Measurements from ENCODE around the gene ZNF717. TPM values are rescaled to one million over a fixed set of nuclear protein-coding genes. Genes with fewer than 3 reads are reported as not detected.
"Not testable (repeated sequence)": the region's sequence is repeated elsewhere in the genome, so short reads cannot be mapped to it uniquely, and the experiment has no call there.

Gene ZNF717
- 10 to 100 TPM; 15.3 to 18.1 TPM for total RNA-seq

GRCh38 chr3:75785081-75785755 lies at the start of gene ZNF717:
TSS of gene ZNF717 (minus strand) at chr3:75785549. CDS start at chr3:75783362, 2,187 bp downstream.
- peaks cover 38% of the 10 kb centered on the region for H3K36me3 Mint-ChIP-seq
- peak; percentile 98 for DNase-seq
- H3K27me3 Mint-ChIP-seq; ATAC-seq (ENCODE audit: low read depth); H3K4me1 Mint-ChIP-seq: not testable (repeated sequence)
- peak within 1 kb of the TSS; percentile 87 for H3K4me3 Mint-ChIP-seq
- H3K9me3 Mint-ChIP-seq = peaks cover 18% of the 10 kb centered on the region
- H3K27ac Mint-ChIP-seq = peak within 1 kb of the TSS; percentile 90
- POLR2A ChIA-PET = interaction anchor here (0.7 kb wide), 1 partner anchor 349 kb away, joined by 3 read pairs; no protein-coding TSS in a partner anchor

- H3K4me3 Mint-ChIP-seq; POLR2A ChIA-PET; ATAC-seq (ENCODE audit: low read depth); H3K36me3 Mint-ChIP-seq; H3K4me1 Mint-ChIP-seq; DNase-seq; H3K27ac Mint-ChIP-seq; H3K27me3 Mint-ChIP-seq: not testable (repeated sequence)
- H3K9me3 Mint-ChIP-seq = peaks cover 14% of the 10 kb centered on the region
These were observed 45.7 kb upstream of the ZNF717 start for GRCh38 chr3:75831076-75831475.

GRCh38 chr3:75818019-75818418 lies 32.7 kb upstream of the ZNF717 start:
- not testable (repeated sequence) for H3K4me1 Mint-ChIP-seq

GRCh38 chr3:75816287-75817180 lies 31.2 kb upstream of the ZNF717 start:
- H3K27ac Mint-ChIP-seq; DNase-seq; H3K4me1 Mint-ChIP-seq; H3K27me3 Mint-ChIP-seq; ATAC-seq (ENCODE audit: low read depth); H3K9me3 Mint-ChIP-seq; POLR2A ChIA-PET; H3K36me3 Mint-ChIP-seq; H3K4me3 Mint-ChIP-seq: not testable (repeated sequence)

More at GRCh38 chr3:75818019-75818418, 32.7 kb upstream of the ZNF717 start:
- H3K27ac Mint-ChIP-seq; H3K27me3 Mint-ChIP-seq; H3K36me3 Mint-ChIP-seq; H3K9me3 Mint-ChIP-seq; POLR2A ChIA-PET; H3K4me3 Mint-ChIP-seq; DNase-seq; ATAC-seq (ENCODE audit: low read depth): not testable (repeated sequence)

GRCh38 chr3:75814797-75815196 lies 29.4 kb upstream of the ZNF717 start:
- peaks cover 1% of the 10 kb centered on the region for H3K9me3 Mint-ChIP-seq
- no peaks in the 10 kb centered on the region for H3K4me1 Mint-ChIP-seq
- POLR2A ChIA-PET = no interaction called here
- no peak overlapping the region for H3K4me3 Mint-ChIP-seq
- no peak for ATAC-seq (ENCODE audit: low read depth)
- H3K27me3 Mint-ChIP-seq = no peaks in the 10 kb centered on the region
- no peaks in the 10 kb centered on the region for H3K36me3 Mint-ChIP-seq
- no peak overlapping the region for H3K27ac Mint-ChIP-seq
- no peak for DNase-seq

- H3K9me3 Mint-ChIP-seq = peaks cover 32% of the 10 kb centered on the region
These were observed 2.8 kb downstream of the ZNF717 start for GRCh38 chr3:75782506-75782905.

GRCh38 chr3:75781079-75781745 lies 4.1 kb downstream of the ZNF717 start:
- H3K9me3 Mint-ChIP-seq = peaks cover 31% of the 10 kb centered on the region
- ATAC-seq (ENCODE audit: low read depth) (no peak), DNase-seq (no peak)
- H3K4me1 Mint-ChIP-seq = peaks cover 9% of the 10 kb centered on the region
- H3K4me3 Mint-ChIP-seq = no peak overlapping the region
- no peak overlapping the region for H3K27ac Mint-ChIP-seq
- no peaks in the 10 kb centered on the region for H3K27me3 Mint-ChIP-seq
- POLR2A ChIA-PET = no interaction called here
- peaks cover 73% of the 10 kb centered on the region for H3K36me3 Mint-ChIP-seq

More at GRCh38 chr3:75782506-75782905, 2.8 kb downstream of the ZNF717 start:
- POLR2A ChIA-PET = no interaction called here
- Mint-ChIP-seq H3K4me1 (peaks cover 9% of the 10 kb centered on the region), H3K4me3 (no peak overlapping the region), H3K36me3 (peaks cover 62% of the 10 kb centered on the region), H3K27ac (no peak overlapping the region), H3K27me3 (no peaks in the 10 kb centered on the region)
- no peak for ATAC-seq (ENCODE audit: low read depth)
- no peak for DNase-seq

GRCh38 chr3:75777742-75778141 lies 7.6 kb downstream of the ZNF717 start:
- peaks cover 71% of the 10 kb centered on the region for H3K36me3 Mint-ChIP-seq
- H3K27me3 Mint-ChIP-seq; DNase-seq; ATAC-seq (ENCODE audit: low read depth); POLR2A ChIA-PET; H3K27ac Mint-ChIP-seq; H3K4me1 Mint-ChIP-seq; H3K4me3 Mint-ChIP-seq: not testable (repeated sequence)
- H3K9me3 Mint-ChIP-seq = peaks cover 26% of the 10 kb centered on the region

- peaks cover 46% of the 10 kb centered on the region for H3K36me3 Mint-ChIP-seq
- H3K27ac Mint-ChIP-seq; DNase-seq; ATAC-seq (ENCODE audit: low read depth); POLR2A ChIA-PET; H3K27me3 Mint-ChIP-seq; H3K4me3 Mint-ChIP-seq; H3K4me1 Mint-ChIP-seq: not testable (repeated sequence)
- H3K9me3 Mint-ChIP-seq = peaks cover 15% of the 10 kb centered on the region
These were observed 13.7 kb downstream of the ZNF717 start for GRCh38 chr3:75771631-75772030.

- no peak for DNase-seq
- Mint-ChIP-seq H3K27me3 (no peaks in the 10 kb centered on the region), H3K9me3 (peaks cover 29% of the 10 kb centered on the region), H3K27ac (no peak overlapping the region), H3K4me3 (no peak overlapping the region), H3K4me1 (no peaks in the 10 kb centered on the region), H3K36me3 (peaks cover 54% of the 10 kb centered on the region)
- POLR2A ChIA-PET = no interaction called here
- no peak for ATAC-seq (ENCODE audit: low read depth)
These were observed 16.9 kb downstream of the ZNF717 start for GRCh38 chr3:75768303-75769017.

- no peaks in the 10 kb centered on the region for H3K4me1 Mint-ChIP-seq
These were observed 47.4 kb downstream of the ZNF717 start for GRCh38 chr3:75737831-75738493.

GRCh38 chr3:75727985-75728384 lies 57.4 kb downstream of the ZNF717 start:
- no peaks in the 10 kb centered on the region for H3K27me3 Mint-ChIP-seq
- H3K27ac Mint-ChIP-seq = no peak overlapping the region
- peaks cover 37% of the 10 kb centered on the region for H3K36me3 Mint-ChIP-seq
- no peaks in the 10 kb centered on the region for H3K4me1 Mint-ChIP-seq
- DNase-seq (no peak), ATAC-seq (ENCODE audit: low read depth) (no peak)
- no peak overlapping the region for H3K4me3 Mint-ChIP-seq
- H3K9me3 Mint-ChIP-seq = peaks cover 38% of the 10 kb centered on the region
- POLR2A ChIA-PET = no interaction called here

More at GRCh38 chr3:75737831-75738493, 47.4 kb downstream of the ZNF717 start:
- POLR2A ChIA-PET = no interaction called here
- peaks cover 27% of the 10 kb centered on the region for H3K9me3 Mint-ChIP-seq
- no peak overlapping the region for H3K4me3 Mint-ChIP-seq
- no peaks in the 10 kb centered on the region for H3K27me3 Mint-ChIP-seq
- no peak overlapping the region for H3K27ac Mint-ChIP-seq
- H3K36me3 Mint-ChIP-seq = peaks cover 58% of the 10 kb centered on the region
- DNase-seq (no peak), ATAC-seq (ENCODE audit: low read depth) (no peak)
